ENCODE data around the gene CEP89. TPM values are rescaled to one million over a fixed set of nuclear protein-coding genes. Genes with fewer than 3 reads are reported as not detected.

CEP89 gene
- total RNA-seq, 1 donor from 2014 or later: 7.8 TPM

- ATAC-seq (no peak), DNase-seq (ENCODE audit: missing footprints) (no peak)
- intact Hi-C loops (cut with DNase I): no loop called here
These were observed 143.0 kb downstream of the CEP89 start for GRCh38 chr19:32828643-32829344.

DNA sequence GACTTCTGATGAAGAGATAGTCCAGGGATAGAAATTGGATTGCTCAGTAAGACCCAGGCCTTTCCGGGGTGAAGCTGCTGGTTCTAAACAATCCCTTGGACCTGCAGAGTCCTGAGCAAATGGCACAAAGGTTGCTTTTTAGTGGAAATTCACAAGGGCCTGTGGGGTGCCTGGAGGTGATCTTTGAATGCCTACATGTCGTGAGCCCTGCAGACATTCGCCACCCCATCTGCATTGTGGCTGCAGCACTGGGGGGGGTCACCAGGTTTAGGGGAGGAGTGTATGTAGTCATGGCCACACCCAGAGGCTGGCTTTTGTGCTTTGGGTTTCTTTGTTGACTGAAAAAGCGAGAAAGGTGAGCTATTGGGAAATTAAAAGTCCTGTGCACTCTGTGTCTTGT is 143.6 kb downstream of the CEP89 start:
- ATAC-seq (no peak), DNase-seq (ENCODE audit: missing footprints) (no peak)
- intact Hi-C loops (cut with DNase I): no loop called here

Other genes starting within 250 kb of the CEP89 start
- 0.30 TPM for gene SLC7A9, start 102.2 kb downstream of the CEP89 start, total RNA-seq
- gene FAAP24, start 284 bp upstream of the CEP89 start, total RNA-seq: 0.46 TPM
- 3.0 TPM for gene RHPN2, start 92.9 kb upstream of the CEP89 start, total RNA-seq
- 6.5 TPM for gene GPATCH1, start 109.2 kb upstream of the CEP89 start, total RNA-seq
- gene WDR88, start 160.2 kb upstream of the CEP89 start, total RNA-seq: not detected
- 17.8 TPM for gene LRP3, start 222.4 kb upstream of the CEP89 start, total RNA-seq

All from Right ventricle myocardium inferior (tissue), 1 donor.